ENCODE results near the gene TUB. TPM values are rescaled to one million over a fixed set of nuclear protein-coding genes. Genes with fewer than 3 reads are reported as not detected.

TUB gene
- polyA plus RNA-seq, 1 donor (not counting 4 experiments of a cell fraction or from before 2014, with no cell fraction given): 0.84 TPM

- Histone ChIP-seq H4K20me1 (ENCODE audit: control insufficient read depth, extremely low read depth, insufficient read depth, low read length) (no peaks in the 10 kb centered on the region), H2AFZ (ENCODE audit: control insufficient read depth, low read length) (no peak overlapping the region), H3K4me3 (ENCODE audit: control insufficient read depth in 2 of 3, extremely low read depth in 1 of 3, insufficient read depth in 2 of 3, low read depth in 1 of 3, low read length in 3 of 3) (no peak overlapping the region), H3K27ac (ENCODE audit: control insufficient read depth, insufficient read depth, low read length) (no peak overlapping the region), H3K4me2 (ENCODE audit: control insufficient read depth, extremely low read depth, insufficient read depth, low read depth, low read length) (no peak overlapping the region), H3K9me3 (ENCODE audit: control insufficient read depth, low read depth, low read length) (no peaks in the 10 kb centered on the region), H3K36me3 (ENCODE audit: control insufficient read depth in 2 of 2, extremely low read depth in 1 of 2, insufficient read depth in 2 of 2, low read length in 2 of 2) (no peaks in the 10 kb centered on the region), H3K79me2 (ENCODE audit: control insufficient read depth, insufficient read depth, low read length) (no peaks in the 10 kb centered on the region), H3K9ac (ENCODE audit: control insufficient read depth, extremely low read depth, insufficient read depth, low read length) (no peak overlapping the region), H3K4me1 (ENCODE audit: control insufficient read depth, extremely low read depth, insufficient read depth, low read length) (peaks cover 5% of the 10 kb centered on the region), H3K27me3 (ENCODE audit: control insufficient read depth, extremely low read depth, insufficient read depth, low read length) (no peaks in the 10 kb centered on the region), H3K9me1 (ENCODE audit: control insufficient read depth, extremely low read depth, insufficient read depth, low read length) (no peaks in the 10 kb centered on the region)
- DNase-seq (ENCODE audit: low read depth, low spot score) (no peak), FAIRE-seq (no peak)
- dilution Hi-C loops (cut with MboI; ENCODE audit: extremely low pct_ligation_motif_present, low sequenced_read_pairs): no loop called here
- no peak for TF ChIP-seq CTCF (optimal IDR thresholded peaks at IDR 0.05 in 1 of 3, IDR thresholded peaks at IDR 0.05 in 1 of 3, conservative IDR thresholded peaks at IDR 0.05 in 1 of 3; ENCODE audit: extremely low read depth in 1 of 3, insufficient read depth in 2 of 3, low read length in 3 of 3)
- TF ChIP-seq EZH2 (IDR thresholded peaks at IDR 0.05; ENCODE audit: low read length): no peak
Measured at GRCh38 chr11:8091721-8092120, 10.7 kb downstream of the TUB start.

GRCh38 chr11:8092587-8093424, 11.8 kb downstream of the TUB start:
- H2AFZ ChIP-seq (ENCODE audit: control insufficient read depth, low read length): no peak overlapping the region
- TF ChIP-seq EZH2 (IDR thresholded peaks at IDR 0.05; ENCODE audit: low read length): no peak
- peak; percentile 79 to 83 (median 79) for TF ChIP-seq CTCF (optimal IDR thresholded peaks at IDR 0.05 in 1 of 3, IDR thresholded peaks at IDR 0.05 in 1 of 3, conservative IDR thresholded peaks at IDR 0.05 in 1 of 3; ENCODE audit: extremely low read depth in 1 of 3, insufficient read depth in 2 of 3, low read length in 3 of 3)
- no peak overlapping the region for H3K4me2 ChIP-seq (ENCODE audit: control insufficient read depth, extremely low read depth, insufficient read depth, low read depth, low read length)
- peak; percentile 46 for DNase-seq (ENCODE audit: low read depth, low spot score)
- no peaks in the 10 kb centered on the region for H3K79me2 ChIP-seq (ENCODE audit: control insufficient read depth, insufficient read depth, low read length)
- H3K27ac ChIP-seq (ENCODE audit: control insufficient read depth, insufficient read depth, low read length): no peak overlapping the region
- no peak for FAIRE-seq
- dilution Hi-C loops (cut with MboI; ENCODE audit: extremely low pct_ligation_motif_present, low sequenced_read_pairs): no loop called here
- H4K20me1 ChIP-seq (ENCODE audit: control insufficient read depth, extremely low read depth, insufficient read depth, low read length): no peaks in the 10 kb centered on the region
- no peaks in the 10 kb centered on the region for H3K36me3 ChIP-seq (ENCODE audit: control insufficient read depth in 2 of 2, extremely low read depth in 1 of 2, insufficient read depth in 2 of 2, low read length in 2 of 2)
- H3K4me3 ChIP-seq (ENCODE audit: control insufficient read depth in 2 of 3, extremely low read depth in 1 of 3, insufficient read depth in 2 of 3, low read depth in 1 of 3, low read length in 3 of 3): no peak overlapping the region
- H3K9me1 ChIP-seq (ENCODE audit: control insufficient read depth, extremely low read depth, insufficient read depth, low read length): no peaks in the 10 kb centered on the region
- H3K4me1 ChIP-seq (ENCODE audit: control insufficient read depth, extremely low read depth, insufficient read depth, low read length): peaks cover 5% of the 10 kb centered on the region
- no peaks in the 10 kb centered on the region for H3K9me3 ChIP-seq (ENCODE audit: control insufficient read depth, low read depth, low read length)
- H3K9ac ChIP-seq (ENCODE audit: control insufficient read depth, extremely low read depth, insufficient read depth, low read length): no peak overlapping the region
- no peaks in the 10 kb centered on the region for H3K27me3 ChIP-seq (ENCODE audit: control insufficient read depth, extremely low read depth, insufficient read depth, low read length)

Data from keratinocyte (primary cell).